ENCODE results near the gene ANKRD27.
A peak's percentile ranks its signal among the peaks of the same experiment; 100 is the strongest.

ANKRD27 gene

DNA sequence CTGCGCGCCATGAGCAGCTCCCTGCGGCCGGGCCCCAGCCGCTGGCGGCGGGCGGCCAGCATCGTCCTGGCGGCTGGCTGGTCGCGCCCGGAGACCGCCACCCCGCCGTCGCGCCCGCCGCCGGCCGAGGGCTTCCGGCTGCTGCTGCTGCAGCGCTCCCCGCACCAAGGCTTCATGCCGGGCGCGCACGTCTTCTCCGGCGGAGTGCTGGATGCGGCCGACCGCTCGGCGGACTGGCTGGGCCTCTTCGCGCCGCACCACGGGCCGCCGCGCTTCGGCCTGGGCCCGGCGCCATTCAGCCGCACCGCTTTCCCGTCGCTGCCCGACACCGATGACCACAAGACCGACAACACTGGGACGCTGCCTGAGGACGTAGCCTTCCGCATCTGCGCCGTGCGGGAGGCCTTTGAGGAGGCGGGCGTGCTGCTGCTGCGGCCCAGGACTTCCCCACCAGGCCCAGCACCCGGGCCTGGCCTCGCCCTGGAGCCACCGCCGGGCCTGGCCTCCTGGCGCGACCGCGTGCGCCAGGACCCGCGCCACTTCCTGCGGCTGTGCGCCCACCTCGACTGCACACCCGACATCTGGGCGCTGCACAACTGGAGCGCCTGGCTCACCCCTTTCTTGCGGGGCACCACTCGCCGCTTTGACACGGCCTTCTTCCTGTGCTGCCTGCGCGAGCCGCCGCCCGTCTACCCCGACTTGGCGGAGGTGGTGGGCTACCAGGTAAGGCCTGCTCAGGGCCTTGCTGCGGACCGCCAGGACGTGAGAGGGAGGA lies 17.2 kb upstream of the ANKRD27 start (continued):
- TF ChIP-seq ZNF664 (tag by site-specific recombination; IDR thresholded peaks at IDR 0.05) (no peak), ZNF514 (tag by site-specific recombination; IDR thresholded peaks at IDR 0.05) (no peak), ZNF416 (tag by site-specific recombination; IDR thresholded peaks at IDR 0.05) (no peak), ZNF341 (tag by site-specific recombination; IDR thresholded peaks at IDR 0.05; ENCODE audit: low read depth) (0 out of 2 replicates have a peak, but pooled peaks have one; percentile 15), ZNF37A (tag by site-specific recombination; IDR thresholded peaks at IDR 0.05) (no peak), KLF8 (tag by site-specific recombination; IDR thresholded peaks at IDR 0.05) (peak; percentile 82; the same call in 1 of the 2 replicates), ZNF629 (tag by site-specific recombination; IDR thresholded peaks at IDR 0.05) (0 out of 2 replicates have a peak, but pooled peaks have one; percentile 13), ZNF596 (tag by site-specific recombination; IDR thresholded peaks at IDR 0.05) (peak; percentile 5; the same call in 1 of the 2 replicates), ZSCAN16 (tag by site-specific recombination; IDR thresholded peaks at IDR 0.05) (0 out of 2 replicates have a peak, but pooled peaks have one; percentile 20), ZNF658 (tag by site-specific recombination; IDR thresholded peaks at IDR 0.05) (0 out of 2 replicates have a peak, but pooled peaks have one; percentile 74), ZBTB49 (tag by site-specific recombination; IDR thresholded peaks at IDR 0.05; ENCODE audit: low read depth) (no peak), ZSCAN30 (tag by site-specific recombination; IDR thresholded peaks at IDR 0.05) (peak; percentile 84), ZNF140 (tag by site-specific recombination; IDR thresholded peaks at IDR 0.05) (peak; percentile 14; the same call in 1 of the 2 replicates), ZNF701 (tag by site-specific recombination; IDR thresholded peaks at IDR 0.05) (no peak), ZBTB8A (tag by site-specific recombination; IDR thresholded peaks at IDR 0.05) (peak; percentile 95), ZNF561 (tag by site-specific recombination; IDR thresholded peaks at IDR 0.05; ENCODE audit: borderline replicate concordance) (peak; percentile 66), ZFHX2 (tag by site-specific recombination; conservative IDR thresholded peaks at IDR 0.05) (peak; percentile 78), ZNF610 (tag by site-specific recombination; IDR thresholded peaks at IDR 0.05; ENCODE audit: borderline replicate concordance) (peak; percentile 47; the same call in 1 of the 2 replicates), ZNF768 (tag by site-specific recombination; IDR thresholded peaks at IDR 0.05) (peak; percentile 7; the same call in 1 of the 2 replicates), ZNF777 (tag by site-specific recombination; IDR thresholded peaks at IDR 0.05; ENCODE audit: borderline replicate concordance) (peak; percentile 75; the same call in 1 of the 2 replicates), ZNF324 (tag by site-specific recombination; IDR thresholded peaks at IDR 0.05) (peak; percentile 13; the same call in 1 of the 2 replicates), ZFP41 (tag by site-specific recombination; IDR thresholded peaks at IDR 0.05; ENCODE audit: borderline replicate concordance) (0 out of 2 replicates have a peak, but pooled peaks have one; percentile 10), ZNF580 (tag by site-specific recombination; IDR thresholded peaks at IDR 0.05) (peak; percentile 54; the same call in 1 of the 2 replicates)
- TF ChIP-seq, protein P1, sequence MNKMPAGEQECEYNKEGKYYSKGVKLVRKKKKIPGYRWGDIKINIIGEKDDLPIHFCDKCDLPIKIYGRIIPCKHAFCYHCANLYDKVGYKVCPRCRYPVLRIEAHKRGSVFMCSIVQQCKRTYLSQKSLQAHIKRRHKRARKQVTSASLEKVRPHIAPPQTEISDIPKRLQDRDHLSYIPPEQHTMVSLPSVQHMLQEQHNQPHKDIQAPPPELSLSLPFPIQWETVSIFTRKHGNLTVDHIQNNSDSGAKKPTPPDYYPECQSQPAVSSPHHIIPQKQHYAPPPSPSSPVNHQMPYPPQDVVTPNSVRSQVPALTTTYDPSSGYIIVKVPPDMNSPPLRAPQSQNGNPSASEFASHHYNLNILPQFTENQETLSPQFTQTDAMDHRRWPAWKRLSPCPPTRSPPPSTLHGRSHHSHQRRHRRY (tag by site-specific recombination; IDR thresholded peaks at IDR 0.05), result peak; percentile 93; the same call in 1 of the 2 replicates
- TF ChIP-seq, protein P2, sequence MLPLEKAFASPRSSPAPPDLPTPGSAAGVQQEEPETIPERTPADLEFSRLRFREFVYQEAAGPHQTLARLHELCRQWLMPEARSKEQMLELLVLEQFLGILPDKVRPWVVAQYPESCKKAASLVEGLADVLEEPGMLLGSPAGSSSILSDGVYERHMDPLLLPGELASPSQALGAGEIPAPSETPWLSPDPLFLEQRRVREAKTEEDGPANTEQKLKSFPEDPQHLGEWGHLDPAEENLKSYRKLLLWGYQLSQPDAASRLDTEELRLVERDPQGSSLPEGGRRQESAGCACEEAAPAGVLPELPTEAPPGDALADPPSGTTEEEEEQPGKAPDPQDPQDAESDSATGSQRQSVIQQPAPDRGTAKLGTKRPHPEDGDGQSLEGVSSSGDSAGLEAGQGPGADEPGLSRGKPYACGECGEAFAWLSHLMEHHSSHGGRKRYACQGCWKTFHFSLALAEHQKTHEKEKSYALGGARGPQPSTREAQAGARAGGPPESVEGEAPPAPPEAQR (tag by site-specific recombination; IDR thresholded peaks at IDR 0.05), result peak; percentile 60; the same call in 1 of the 2 replicates
- TF ChIP-seq, protein P3, sequence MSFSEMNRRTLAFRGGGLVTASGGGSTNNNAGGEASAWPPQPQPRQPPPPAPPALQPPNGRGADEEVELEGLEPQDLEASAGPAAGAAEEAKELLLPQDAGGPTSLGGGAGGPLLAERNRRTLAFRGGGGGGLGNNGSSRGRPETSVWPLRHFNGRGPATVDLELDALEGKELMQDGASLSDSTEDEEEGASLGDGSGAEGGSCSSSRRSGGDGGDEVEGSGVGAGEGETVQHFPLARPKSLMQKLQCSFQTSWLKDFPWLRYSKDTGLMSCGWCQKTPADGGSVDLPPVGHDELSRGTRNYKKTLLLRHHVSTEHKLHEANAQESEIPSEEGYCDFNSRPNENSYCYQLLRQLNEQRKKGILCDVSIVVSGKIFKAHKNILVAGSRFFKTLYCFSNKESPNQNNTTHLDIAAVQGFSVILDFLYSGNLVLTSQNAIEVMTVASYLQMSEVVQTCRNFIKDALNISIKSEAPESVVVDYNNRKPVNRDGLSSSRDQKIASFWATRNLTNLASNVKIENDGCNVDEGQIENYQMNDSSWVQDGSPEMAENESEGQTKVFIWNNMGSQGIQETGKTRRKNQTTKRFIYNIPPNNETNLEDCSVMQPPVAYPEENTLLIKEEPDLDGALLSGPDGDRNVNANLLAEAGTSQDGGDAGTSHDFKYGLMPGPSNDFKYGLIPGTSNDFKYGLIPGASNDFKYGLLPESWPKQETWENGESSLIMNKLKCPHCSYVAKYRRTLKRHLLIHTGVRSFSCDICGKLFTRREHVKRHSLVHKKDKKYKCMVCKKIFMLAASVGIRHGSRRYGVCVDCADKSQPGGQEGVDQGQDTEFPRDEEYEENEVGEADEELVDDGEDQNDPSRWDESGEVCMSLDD (tag by site-specific recombination; IDR thresholded peaks at IDR 0.05), result no peak
- TF ChIP-seq, protein P4, sequence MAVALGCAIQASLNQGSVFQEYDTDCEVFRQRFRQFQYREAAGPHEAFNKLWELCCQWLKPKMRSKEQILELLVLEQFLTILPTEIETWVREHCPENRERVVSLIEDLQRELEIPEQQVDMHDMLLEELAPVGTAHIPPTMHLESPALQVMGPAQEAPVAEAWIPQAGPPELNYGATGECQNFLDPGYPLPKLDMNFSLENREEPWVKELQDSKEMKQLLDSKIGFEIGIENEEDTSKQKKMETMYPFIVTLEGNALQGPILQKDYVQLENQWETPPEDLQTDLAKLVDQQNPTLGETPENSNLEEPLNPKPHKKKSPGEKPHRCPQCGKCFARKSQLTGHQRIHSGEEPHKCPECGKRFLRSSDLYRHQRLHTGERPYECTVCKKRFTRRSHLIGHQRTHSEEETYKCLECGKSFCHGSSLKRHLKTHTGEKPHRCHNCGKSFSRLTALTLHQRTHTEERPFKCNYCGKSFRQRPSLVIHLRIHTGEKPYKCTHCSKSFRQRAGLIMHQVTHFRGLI (tag by site-specific recombination; IDR thresholded peaks at IDR 0.05), result peak; percentile 44; the same call in 1 of the 2 replicates

All from HEK293 (cell line).